SH-SY5Y (cell line): ENCODE data around the gene SMARCC1.

Source experiments
- GATA2 ChIP-seq: IDR thresholded peaks from 2 replicates; pipeline ENCODE4 v1.6.1; 2011; ENCODE audit warnings: mild to moderate bottlenecking, low read depth, low read length
- GATA3 ChIP-seq: IDR thresholded peaks from 2 replicates; pipeline ENCODE4 v1.6.1; 2011; ENCODE audit warnings: low read depth, mild to moderate bottlenecking, low read length, moderate library complexity

- TF ChIP-seq GATA2, result no peak
- TF ChIP-seq GATA3, result no peak
Observed at GRCh38 chr3:47635536-47635935, 146.2 kb downstream of the SMARCC1 start.
